Measurements from ENCODE around the gene RTCB.

GRCh38 chr22:32404021-32404420 lies 8.0 kb downstream of the RTCB start:
- TF ChIP-seq ETS1 (IDR thresholded peaks at IDR 0.05) (no peak), CTCF (conservative IDR thresholded peaks at IDR 0.05; ENCODE audit: low read depth in 2 of 2) (no peak), CREB1 (CRISPR knock-in tag; IDR thresholded peaks at IDR 0.05; ENCODE audit: low read depth) (no peak), EZH2 (IDR thresholded peaks at IDR 0.05; ENCODE audit: low read depth, unreplicated experiment) (no peak), POLR2AphosphoS5 (IDR thresholded peaks at IDR 0.05; ENCODE audit: low read depth) (no peak), REST (IDR thresholded peaks at IDR 0.05; ENCODE audit: unreplicated experiment) (no peak), EZH2phosphoT487 (IDR thresholded peaks at IDR 0.05; ENCODE audit: unreplicated experiment) (no peak)
